T-helper 9 cell (primary cell): Measurements from ENCODE around the gene RRAGA.
"Not testable (repeated sequence)": the region's sequence is repeated elsewhere in the genome, so short reads cannot be mapped to it uniquely, and the experiment has no call there.

Experiments
- DNase-seq: peaks from one replicate; pipeline ENCODE4 v3.0.0-alpha.2; 2020

RRAGA gene

DNA sequence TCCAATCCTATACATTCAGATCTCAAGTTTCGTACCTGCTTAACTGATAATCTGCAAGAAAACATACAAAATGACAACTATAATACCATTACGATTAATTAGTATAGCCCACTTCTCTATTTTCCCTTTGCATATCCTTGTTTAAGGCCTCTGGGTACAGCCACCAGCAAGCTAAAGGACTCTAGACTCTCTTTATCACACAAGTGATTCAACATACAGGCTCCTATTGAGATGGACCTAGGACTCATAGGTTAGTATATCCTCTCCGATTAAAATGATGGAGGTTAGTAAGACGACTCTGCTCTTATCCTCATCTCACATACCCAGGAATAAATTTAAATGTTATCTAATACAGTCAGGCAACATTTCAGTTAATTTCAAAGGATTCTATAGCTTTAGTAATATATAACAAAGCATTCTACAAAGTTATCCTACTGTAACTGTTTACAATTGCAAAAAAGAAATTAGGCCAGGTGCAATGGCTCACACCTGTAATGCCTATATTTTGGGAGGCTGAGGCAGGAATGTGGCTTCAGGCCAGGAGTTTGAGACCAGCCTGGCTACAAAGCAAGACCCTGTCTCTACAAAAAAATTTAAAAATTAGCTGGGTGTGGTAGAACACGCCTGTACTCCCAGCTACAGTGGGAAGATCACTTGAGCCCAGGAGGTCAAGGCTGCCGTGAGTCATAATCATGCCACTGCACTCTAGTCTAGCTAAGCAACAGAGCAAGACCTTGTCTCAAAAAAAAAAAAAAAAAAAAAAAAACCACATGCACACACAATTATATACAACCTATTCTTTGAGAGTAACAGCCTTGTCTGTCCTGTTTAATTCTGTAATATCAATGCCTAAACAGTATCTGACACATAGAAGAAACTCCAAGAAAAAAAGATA, 38.1 kb downstream of the RRAGA start:
- DNase-seq: no peak

GRCh38 chr9:19097431-19097830, 48.2 kb downstream of the RRAGA start:
- DNase-seq: not testable (repeated sequence)
